ENCODE measurements around the gene ITGA1. TPM values are rescaled to one million over a fixed set of nuclear protein-coding genes. Genes with fewer than 3 reads are reported as not detected.

ITGA1 gene
- polyA plus RNA-seq, 3 donors = 47.7 to 59.8 (median 52.6) TPM

- DNase-seq (ENCODE audit: extremely low read depth in 1 of 11, low read depth in 9 of 11, low spot score in 4 of 11) = no peak
Measured at GRCh38 chr5:52767217-52767743, 20.4 kb upstream of the ITGA1 start.

GRCh38 chr5:52767766-52768480 is 19.8 kb upstream of the ITGA1 start:
- DNase-seq (ENCODE audit: extremely low read depth in 1 of 11, low read depth in 9 of 11, low spot score in 4 of 11) = no peak

GRCh38 chr5:52769061-52769460 is 18.7 kb upstream of the ITGA1 start:
- no peak for DNase-seq (ENCODE audit: extremely low read depth in 1 of 11, low read depth in 9 of 11, low spot score in 4 of 11)

GRCh38 chr5:52770287-52770939 is 17.3 kb upstream of the ITGA1 start:
- DNase-seq (ENCODE audit: extremely low read depth in 1 of 11, low read depth in 9 of 11, low spot score in 4 of 11) = no peak

GRCh38 chr5:52771343-52772039 is 16.2 kb upstream of the ITGA1 start:
- no peak for DNase-seq (ENCODE audit: extremely low read depth in 1 of 11, low read depth in 9 of 11, low spot score in 4 of 11)

GRCh38 chr5:52772668-52773067 is 15.0 kb upstream of the ITGA1 start:
- no peak for DNase-seq (ENCODE audit: extremely low read depth in 1 of 11, low read depth in 9 of 11, low spot score in 4 of 11)

GRCh38 chr5:52773342-52773741 is 14.4 kb upstream of the ITGA1 start:
- no peak for DNase-seq (ENCODE audit: extremely low read depth in 1 of 11, low read depth in 9 of 11, low spot score in 4 of 11)

GRCh38 chr5:52774005-52774410 is 13.7 kb upstream of the ITGA1 start:
- no peak for DNase-seq (ENCODE audit: extremely low read depth in 1 of 11, low read depth in 9 of 11, low spot score in 4 of 11)

GRCh38 chr5:52776116-52776515 is 11.6 kb upstream of the ITGA1 start:
- no peak for DNase-seq (ENCODE audit: extremely low read depth in 1 of 11, low read depth in 9 of 11, low spot score in 4 of 11)

- no peak for DNase-seq (ENCODE audit: extremely low read depth in 1 of 11, low read depth in 9 of 11, low spot score in 4 of 11)
Measured at GRCh38 chr5:52777186-52777585, 10.5 kb upstream of the ITGA1 start.

- no peak for DNase-seq (ENCODE audit: extremely low read depth in 1 of 11, low read depth in 9 of 11, low spot score in 4 of 11)
Measured at GRCh38 chr5:52778781-52779180, 8.9 kb upstream of the ITGA1 start.

- no peak for DNase-seq (ENCODE audit: extremely low read depth in 1 of 11, low read depth in 9 of 11, low spot score in 4 of 11)
Measured at GRCh38 chr5:52779213-52779612, 8.5 kb upstream of the ITGA1 start.

- no peak for DNase-seq (ENCODE audit: extremely low read depth in 1 of 11, low read depth in 9 of 11, low spot score in 4 of 11)
Measured at GRCh38 chr5:52783226-52783959, 4.3 kb upstream of the ITGA1 start.

GRCh38 chr5:52784737-52785136 is 3.0 kb upstream of the ITGA1 start:
- no peak for DNase-seq (ENCODE audit: extremely low read depth in 1 of 11, low read depth in 9 of 11, low spot score in 4 of 11)

- DNase-seq (ENCODE audit: extremely low read depth in 1 of 11, low read depth in 9 of 11, low spot score in 4 of 11) = no peak
Measured at GRCh38 chr5:52786391-52786790, 1.3 kb upstream of the ITGA1 start.

GRCh38 chr5:52786949-52787599 is 642 bp upstream of the ITGA1 start:
- DNase-seq (ENCODE audit: extremely low read depth in 1 of 11, low read depth in 9 of 11, low spot score in 4 of 11) = no peak

- no peak for DNase-seq (ENCODE audit: extremely low read depth in 1 of 11, low read depth in 9 of 11, low spot score in 4 of 11)
Measured at GRCh38 chr5:52788505-52788821, 747 bp downstream of the ITGA1 start.

GRCh38 chr5:52789378-52789777 is 1.7 kb downstream of the ITGA1 start:
- DNase-seq (ENCODE audit: extremely low read depth in 1 of 11, low read depth in 9 of 11, low spot score in 4 of 11) = no peak

- DNase-seq (ENCODE audit: extremely low read depth in 1 of 11, low read depth in 9 of 11, low spot score in 4 of 11) = no peak
Measured at GRCh38 chr5:52789851-52790250, 2.1 kb downstream of the ITGA1 start.
